ENCODE measurements around the gene APOL3.
"Not testable (repeated sequence)": the region's sequence is repeated elsewhere in the genome, so short reads cannot be mapped to it uniquely, and the experiment has no call there.

Gene APOL3, protein sequence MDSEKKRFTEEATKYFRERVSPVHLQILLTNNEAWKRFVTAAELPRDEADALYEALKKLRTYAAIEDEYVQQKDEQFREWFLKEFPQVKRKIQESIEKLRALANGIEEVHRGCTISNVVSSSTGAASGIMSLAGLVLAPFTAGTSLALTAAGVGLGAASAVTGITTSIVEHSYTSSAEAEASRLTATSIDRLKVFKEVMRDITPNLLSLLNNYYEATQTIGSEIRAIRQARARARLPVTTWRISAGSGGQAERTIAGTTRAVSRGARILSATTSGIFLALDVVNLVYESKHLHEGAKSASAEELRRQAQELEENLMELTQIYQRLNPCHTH

DNA sequence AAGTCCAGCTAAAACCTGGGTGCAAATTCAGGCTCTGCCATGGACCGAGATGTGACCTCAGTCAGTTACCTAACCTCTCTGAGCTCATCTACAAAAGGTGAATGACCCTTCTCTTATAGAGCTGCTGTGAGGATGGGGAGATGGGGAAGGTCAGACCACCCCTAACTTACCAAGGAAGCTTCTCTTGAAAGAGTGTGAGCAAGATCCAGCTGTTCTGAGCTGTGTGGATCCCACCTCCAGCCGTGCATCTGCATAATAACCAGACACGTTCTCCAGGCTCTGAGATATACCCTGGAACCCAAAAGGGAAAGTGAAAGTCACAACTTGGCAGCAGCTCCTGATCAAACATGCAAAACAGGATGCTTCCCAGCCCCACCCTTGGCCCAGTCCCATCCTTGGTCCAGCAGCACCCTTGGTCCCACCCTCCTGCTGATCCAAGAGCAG is at the start of gene APOL3:
Gene APOL3 (minus strand): TSS at position 257 of the 444 bp plus-strand sequence. CDS start 11,700 bp downstream, outside the sequence.
- DNase-seq (ENCODE audit: low spot score) = peak; percentile 45

DNA sequence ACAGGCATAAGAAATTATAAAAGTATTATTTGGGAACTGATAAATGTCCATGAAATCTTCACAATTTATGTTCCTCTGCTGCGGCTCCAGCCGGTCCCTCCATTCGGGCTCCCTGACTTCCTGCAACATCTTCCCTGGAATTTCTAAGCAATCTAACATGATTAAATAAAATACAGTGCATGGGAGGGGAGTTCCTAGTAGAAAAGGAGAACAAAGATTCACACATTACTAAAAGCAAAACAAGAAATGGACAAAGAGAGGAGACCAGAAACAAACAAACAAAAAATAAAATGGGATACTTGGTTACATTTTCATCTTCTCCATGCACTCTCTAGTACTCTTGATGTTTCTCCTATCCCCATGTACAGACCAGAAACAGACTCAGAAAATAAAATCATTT is 49.7 kb upstream of the APOL3 start:
- DNase-seq (ENCODE audit: low spot score) = no peak

DNA sequence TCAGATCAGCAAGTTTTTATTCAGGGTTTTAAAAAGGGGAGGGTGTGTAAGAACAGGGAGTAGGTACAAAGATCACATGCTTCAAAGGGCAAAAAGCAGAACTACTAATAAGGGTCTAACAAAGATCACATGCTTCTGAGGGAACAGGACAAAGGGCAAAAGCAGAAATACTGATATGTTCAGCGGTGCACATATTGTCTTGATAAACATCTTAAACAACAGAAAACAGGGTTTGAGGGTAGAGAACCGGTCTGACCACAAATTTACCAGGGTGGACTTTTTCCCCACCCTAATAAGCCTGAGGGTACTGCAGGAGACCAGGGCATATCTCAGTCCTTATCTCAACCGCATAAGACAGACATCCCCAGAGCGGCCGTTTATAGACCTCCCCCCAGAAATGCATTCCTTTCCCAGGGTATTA is 48.9 kb upstream of the APOL3 start:
- DNase-seq (ENCODE audit: low spot score) = not testable (repeated sequence)

DNA sequence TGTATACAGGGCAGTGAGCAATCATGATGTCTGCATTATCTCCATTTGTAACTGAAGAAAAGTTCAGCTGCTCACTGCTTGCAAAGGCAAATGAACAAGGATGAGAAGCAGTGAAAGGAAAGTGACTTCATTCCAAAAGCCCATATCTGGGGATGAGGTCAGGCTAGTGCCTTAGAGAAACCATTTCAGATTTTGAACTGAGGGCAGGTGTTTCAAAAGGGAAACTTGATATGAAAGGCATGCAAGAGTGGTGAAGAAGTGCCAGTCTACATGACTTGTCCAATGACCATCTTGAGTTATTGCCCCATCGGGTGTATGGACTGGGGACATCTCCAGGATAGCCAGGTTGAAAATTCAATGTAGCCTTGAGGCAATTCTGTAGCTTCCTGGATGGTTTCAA is 48.4 kb upstream of the APOL3 start:
- DNase-seq (ENCODE audit: low spot score) = no peak

DNA sequence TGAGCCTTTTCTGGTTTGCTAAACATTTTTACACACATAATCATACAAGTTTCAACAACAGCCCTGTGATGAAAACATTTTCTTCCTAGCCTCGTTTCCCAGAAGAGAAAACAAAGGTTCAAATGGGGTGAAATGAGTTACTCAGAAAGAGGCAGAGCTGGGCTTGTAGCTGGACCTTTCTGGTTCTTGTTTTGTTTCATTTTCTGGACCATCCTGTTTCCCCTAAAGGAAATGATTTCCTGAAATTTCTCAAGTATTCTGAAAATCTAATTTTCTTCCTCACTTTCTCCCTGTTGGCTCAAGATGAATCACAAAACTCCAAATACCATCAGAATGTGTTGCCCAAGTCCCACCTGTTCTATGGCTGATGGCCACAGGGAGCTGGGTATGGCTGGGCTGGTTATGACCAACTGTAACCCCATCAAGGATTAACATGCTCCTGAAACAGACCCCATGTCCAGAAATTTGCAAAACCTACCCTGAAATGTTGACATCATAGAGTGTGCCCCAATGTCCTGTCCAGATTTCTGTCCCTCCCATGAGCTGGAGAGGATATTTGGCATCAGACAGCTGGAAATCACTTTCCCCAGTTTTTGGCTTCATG is 47.7 kb upstream of the APOL3 start:
- DNase-seq (ENCODE audit: low spot score) = no peak

DNA sequence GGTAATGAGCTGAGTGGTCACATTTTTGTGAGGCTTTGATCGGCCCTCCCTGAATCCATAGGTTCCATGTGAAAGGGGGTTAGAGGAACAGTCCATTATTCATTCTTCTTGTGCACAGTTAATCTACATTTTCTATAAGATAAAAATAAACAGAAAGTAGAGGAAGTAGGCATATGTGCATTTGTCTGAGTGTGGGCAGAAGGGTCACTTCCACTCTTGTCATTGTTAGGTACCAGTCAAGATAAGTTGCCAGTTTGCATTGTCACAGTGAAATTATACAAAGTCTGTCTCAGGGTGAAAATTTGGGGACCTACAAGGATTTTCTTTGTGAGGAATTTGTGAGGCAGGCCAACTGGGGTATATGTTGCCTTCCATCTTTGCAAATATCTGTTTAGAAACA is 45.7 kb upstream of the APOL3 start:
- DNase-seq (ENCODE audit: low spot score) = no peak

DNA sequence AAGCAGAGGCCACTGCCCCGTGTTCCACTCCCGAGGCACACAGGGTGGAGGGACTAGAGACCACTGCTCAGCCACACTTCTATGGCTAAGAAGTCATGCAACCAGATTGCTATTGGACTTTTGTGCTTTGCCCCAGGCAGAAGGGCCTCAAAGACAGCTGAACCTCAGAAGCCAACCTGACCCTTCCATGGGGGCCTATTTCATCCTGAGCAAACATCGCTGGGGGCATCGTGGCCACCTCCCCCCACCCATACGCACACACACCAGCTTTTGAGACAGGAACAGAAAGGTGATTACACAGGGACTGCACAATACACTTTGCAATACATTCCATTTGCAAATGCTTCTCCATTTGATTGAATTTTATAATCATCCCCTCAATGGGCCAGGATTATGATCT is 45.0 kb upstream of the APOL3 start:
- DNase-seq (ENCODE audit: low spot score) = not testable (repeated sequence)

DNA sequence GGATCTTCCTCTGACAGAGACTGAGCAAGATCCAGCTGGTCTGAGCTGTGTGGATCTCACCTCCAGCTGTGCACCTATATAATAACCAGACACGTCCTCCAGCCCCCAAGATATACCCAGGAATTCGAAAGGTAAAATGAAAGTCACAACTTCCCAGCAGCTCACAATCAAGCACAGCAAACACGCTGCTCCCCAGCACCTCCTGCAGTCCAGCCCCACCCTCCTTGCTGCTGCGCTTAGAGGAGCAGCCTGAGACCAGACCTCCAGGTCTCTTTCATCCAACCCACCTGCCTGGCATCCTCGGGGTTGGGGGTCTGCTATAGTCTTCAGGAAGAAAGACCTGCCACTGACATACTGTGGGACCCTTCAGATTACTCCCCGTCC is 44.1 kb upstream of the APOL3 start:
- DNase-seq (ENCODE audit: low spot score) = no peak

DNA sequence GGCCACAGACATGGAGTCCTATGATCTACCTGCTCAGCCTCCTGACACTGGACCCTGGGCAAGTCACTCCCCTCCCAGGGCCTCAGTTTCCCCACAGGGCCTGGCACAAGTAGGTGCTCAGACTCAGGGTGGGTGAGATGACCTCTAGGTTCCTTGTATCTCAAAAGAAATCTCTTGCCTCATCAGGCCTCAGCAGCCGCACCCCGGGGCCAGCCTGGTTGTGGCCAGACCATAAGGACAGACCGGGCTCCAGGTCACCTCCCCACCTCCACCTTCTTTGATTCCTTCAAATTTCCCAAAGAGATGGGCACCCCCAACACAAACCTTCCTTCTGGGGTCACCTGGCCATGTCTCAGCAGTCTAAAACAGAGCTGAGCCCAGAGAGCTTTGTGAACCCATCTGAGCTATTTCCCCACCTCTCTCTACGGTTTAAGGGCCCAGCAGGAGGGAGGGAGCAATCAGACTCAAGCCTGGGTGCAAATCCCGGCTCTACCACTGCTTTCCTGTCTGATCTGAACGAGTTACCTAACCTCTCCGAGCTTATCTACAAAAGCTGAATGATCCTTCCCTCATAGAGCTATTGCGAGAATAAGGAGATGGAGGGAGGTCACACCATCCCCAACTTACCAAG is 43.6 kb upstream of the APOL3 start:
- no peak for DNase-seq (ENCODE audit: low spot score)

DNA sequence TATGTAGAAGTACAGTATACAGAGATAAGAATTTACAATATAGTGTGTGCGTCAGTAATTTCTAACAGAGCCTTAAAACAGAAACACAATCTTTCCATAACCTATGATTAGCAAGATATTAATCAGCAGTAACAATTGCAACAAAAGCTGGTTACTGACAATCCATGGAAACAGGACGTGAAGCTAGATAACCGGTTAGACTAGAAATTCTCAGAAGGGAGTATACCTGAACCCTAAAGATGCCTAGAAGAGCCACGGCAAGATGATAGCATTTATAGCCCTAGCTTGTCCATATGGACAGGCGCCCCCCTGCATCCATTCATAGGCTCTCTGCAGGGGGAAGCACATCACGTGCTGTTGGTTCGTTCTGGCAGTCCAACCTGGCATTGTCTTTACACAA is 42.9 kb upstream of the APOL3 start:
- DNase-seq (ENCODE audit: low spot score) = not testable (repeated sequence)

DNA sequence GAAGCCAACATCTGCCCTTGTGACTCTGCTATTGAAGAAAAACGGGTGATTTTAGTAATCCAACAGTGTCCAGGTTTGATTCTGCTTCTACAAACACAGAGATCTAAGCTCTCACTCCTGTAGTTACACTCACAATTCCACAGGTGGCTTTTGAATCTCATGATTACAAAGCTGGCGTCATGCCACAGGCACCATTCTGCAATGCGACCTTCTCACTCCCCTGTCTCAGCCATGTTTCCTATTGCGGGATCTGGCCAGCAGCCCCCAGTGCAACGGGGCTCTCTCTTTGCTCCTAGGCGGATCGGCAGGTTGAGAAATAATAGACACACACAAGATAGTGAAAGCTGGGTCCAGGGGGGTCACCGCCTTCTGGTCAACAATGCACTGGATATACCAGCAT is 42.4 kb upstream of the APOL3 start:
- not testable (repeated sequence) for DNase-seq (ENCODE audit: low spot score)

DNA sequence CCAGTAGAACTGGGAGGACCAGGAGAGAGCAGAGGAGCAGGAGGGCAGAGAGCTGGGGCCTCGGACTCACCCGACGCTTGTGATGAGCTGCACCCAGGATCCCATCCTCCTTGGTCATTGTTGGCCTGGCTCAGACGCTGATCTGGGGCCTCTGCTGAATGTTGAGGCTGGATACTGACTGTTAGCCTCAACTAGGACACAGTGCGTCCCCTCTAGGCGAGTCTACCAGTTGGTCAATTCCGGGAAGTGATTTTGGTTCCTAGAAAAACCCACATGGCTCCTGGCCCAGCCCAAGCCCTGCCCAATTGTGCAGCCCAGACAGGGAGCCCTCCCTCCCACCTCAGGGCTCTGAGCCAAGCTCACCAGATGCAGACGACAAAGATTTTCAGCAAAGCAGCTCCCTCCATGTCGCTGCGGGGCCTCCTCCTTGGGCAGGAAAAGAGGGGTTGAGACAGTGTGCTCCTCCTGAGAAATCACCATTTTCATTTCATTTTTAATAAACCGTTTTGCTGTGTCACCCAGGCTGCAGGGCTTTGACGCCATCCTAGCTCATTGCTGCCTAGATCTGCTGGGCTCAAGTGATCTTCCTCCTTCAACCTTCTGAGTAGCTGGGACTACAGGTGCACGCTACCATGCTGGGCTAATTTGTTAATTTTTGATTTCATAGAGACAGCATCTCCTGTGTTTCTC is 41.2 kb upstream of the APOL3 start, which contains the start of gene APOL4:
Gene APOL4 (minus strand): TSS at position 180 of the 690 bp plus-strand sequence. CDS start 75 bp downstream, at position 105.
- peak; percentile 22 for DNase-seq (ENCODE audit: low spot score)

DNA sequence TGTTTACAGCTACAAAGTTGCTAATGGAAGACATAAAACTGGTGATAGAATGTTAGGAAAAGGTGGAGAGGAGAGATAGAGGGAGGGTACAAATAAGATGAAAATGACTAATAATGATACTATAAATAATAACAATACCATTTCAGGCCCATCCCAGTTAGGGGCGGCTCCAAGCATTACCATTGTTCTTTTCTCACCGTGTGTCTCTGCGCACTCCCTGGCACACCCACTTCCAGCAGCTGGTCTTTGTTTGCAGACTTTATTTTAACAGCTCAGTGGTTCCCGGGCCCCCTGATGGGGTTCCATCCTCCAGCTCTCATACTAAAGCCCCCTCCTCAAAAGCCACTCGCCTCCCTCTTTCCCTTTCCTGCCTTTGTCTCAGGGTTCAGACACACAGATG is 40.5 kb upstream of the APOL3 start:
- not testable (repeated sequence) for DNase-seq (ENCODE audit: low spot score)

DNA sequence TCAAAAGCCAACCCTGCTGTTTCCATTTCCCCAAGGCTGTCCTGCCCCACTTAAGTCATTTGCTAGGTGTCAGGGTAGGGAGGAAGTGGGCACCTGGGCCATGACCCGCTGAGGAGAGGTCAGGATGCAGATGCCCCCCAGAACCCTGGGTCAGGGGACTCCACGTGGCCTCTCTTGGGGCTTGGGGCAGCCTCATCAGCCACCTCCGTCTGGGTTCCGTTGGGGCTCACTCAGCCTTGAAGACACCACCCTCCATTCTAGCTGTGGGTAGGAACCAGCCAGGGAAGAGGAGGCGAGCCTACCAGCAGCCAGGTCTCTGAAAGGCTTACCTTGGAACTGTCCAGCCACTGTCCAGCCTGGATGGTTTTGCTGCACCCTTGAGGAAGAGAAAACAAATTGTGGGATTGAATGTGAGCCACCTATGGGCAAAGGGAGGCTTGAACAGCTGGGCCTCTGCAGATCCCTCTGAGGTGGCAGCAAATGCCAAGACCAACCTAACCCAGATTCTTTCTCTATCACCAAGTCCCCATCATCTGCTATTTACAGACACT is 38.5 kb upstream of the APOL3 start:
- DNase-seq (ENCODE audit: low spot score) = no peak

DNA sequence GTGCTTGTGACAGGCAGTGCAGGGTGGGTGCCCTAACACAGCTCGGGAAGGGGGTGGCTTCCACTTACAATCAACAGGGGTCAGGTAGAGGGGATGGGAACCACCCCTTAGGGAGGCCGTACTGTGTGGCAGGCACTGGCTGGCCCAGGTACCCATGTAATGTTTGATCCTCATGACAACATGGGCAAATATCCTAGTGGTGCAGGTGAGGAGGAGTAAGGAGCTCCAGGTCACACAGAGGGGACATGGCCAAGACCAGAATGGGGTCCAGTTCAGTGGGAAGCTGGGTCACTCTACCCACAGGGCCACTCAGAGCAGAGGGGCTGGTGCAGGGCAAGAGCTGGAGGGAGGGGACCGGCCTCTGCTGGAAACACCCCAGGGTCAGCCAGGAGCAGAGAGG is 38.0 kb upstream of the APOL3 start:
- no peak for DNase-seq (ENCODE audit: low spot score)

DNA sequence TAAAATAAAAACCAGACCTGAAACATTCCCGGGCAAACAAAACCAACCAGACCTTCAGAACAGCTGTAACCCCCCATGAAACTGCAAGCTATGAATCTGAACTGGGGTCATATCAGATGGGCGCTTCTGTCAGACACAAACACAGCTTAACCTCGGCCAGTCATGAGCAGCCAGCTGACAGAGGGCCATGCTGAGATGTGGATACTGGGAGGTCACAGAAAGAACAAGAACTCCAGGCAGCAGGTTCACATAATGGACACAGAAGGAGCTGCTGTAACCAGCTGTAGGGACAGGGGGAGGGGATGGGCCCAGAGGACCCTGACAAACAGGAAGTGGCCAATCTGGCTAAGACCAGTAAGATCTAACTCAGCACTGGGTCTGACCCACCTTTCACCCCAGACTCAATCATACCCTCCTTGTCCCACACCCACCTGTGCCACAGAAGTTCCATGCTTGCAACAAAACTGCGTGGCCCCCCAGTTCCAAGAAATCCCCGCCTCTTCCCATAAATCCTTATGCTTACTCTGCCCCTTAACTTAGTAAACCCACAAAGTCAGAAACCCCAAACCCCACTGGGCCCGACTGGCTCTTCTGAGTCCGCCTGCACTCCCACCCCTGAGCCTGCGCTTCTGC is 37.1 kb upstream of the APOL3 start:
- DNase-seq (ENCODE audit: low spot score) = no peak

DNA sequence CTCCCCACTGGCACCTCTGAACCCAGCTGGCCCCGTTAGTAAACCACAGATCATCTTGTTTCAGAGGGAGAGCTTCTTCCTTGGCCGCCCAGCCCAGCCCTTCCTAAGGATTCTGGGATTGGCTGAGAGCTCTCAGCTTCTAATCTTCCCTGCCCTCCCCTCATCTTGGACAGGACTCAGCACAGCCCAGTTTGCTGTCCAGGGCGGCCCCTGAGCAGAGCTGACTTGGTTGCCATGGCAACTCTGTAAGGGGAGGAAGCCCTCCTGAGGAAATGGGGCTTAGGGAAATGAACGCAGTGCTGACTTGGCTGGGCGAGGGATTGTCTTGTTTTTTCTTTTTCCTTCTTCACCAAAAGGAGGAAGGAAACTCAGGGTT is 36.5 kb upstream of the APOL3 start:
- DNase-seq (ENCODE audit: low spot score) = no peak

DNA sequence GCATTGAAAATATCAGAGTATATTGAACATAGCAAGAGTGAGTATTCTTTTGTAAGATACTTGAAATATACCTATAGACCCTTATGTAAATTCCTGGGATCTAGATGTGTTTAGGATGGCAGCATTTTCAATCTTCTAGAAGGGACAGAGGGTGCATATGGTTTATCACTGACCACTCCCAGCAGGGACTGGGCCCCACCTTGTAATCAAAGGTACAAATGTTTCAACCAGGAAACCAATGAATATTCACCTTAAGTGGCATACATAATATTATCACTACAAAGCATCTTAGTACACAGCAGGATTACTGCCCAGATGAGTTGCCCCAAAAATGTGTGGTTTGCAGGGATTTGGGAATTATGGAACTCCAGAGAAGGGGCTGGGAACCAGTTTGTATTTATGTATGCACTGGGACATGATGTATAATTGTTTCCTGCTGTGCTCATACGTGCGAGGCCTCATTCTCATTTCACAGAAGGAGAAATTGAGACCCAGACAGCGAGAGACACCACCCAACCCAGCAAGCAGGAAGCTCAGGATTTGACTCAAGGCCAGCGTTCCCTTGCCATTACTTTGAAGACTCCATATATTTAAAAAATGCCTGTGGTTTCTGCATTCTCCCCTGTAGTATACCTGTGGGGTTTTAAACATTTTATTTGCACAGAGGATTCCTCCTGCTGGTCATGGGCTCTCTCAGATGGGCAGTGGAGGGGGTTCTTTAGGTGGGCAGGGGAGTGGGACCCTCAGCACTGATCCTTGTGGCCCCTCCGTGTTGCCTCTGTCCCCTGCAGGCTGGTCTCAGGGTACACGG is 35.9 kb upstream of the APOL3 start:
- no peak for DNase-seq (ENCODE audit: low spot score)

DNA sequence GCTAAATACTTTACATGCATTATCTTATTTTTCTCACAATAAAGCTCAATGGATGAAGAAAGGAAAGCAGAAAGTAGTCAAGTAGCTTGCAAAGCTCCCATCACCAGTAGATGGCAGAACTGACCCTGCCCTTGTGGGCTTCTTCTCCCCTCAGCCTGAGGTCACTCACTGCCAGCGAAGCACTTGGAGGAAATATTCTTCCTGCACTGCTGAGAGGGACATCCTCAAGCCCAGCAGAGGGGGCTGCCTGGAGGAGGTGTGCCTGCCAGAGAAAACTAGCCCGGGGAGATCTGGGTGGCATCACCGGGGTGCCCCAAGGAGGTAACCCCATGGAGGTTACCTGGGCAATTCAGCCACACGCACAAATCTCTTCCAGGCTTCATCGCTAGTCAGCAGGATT is 34.4 kb upstream of the APOL3 start:
- peak; percentile 49 for DNase-seq (ENCODE audit: low spot score)

DNA sequence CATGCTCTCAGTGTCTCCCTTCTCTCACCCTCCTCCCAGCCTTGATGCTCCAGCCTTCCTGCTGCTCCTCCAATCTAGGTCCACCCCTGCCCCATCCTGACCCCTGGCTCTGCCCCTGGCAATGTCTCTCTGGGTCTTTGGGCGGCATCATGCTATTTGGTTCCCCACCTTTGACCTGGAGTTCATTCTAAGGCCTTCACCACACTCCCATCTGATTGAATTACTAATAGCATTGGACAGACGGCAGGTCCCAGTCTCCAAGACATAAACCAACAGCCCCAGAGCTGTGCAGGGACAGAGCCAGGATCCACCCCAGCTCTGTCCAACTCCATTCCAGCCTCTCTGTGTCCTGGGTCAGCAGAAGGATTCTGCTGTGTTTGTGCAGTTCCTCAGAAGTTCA is 33.8 kb upstream of the APOL3 start:
- no peak for DNase-seq (ENCODE audit: low spot score)

DNA sequence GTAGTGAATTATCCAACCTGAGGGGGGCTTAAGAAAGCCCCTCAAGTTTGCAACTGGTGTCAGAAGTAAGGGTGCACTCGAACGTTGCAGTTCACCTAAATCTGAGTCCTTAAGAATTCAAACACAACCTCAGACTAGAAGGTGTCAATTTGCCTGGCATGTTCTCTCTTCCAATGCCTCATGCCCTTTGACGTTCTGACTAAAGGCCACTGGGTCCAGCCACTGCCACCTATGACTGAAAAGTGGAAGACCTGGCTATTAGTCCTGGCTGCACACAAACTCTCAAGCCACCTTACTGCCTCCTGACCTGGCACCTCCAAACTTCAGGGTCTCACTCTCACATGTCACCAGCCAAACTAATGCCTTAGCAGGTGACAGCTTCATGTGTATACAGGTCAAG is 33.0 kb upstream of the APOL3 start:
- DNase-seq (ENCODE audit: low spot score) = no peak

Data from AG08396 (cell line).